MV-4-11 (cell line): Measurements from ENCODE around the gene KCNK3.

Experiments
- DNase-seq: peaks from one replicate; lab custom pipeline; 2025; lab: John Stamatoyannopoulos, UW

KCNK3 gene

GRCh38 chr2:26666671-26667070 is 25.9 kb upstream of the KCNK3 start:
- no peak for DNase-seq

- DNase-seq: no peak
Measured at GRCh38 chr2:26668041-26668440, 24.5 kb upstream of the KCNK3 start.

GRCh38 chr2:26668856-26669750 is 23.4 kb upstream of the KCNK3 start:
- DNase-seq: no peak

GRCh38 chr2:26670171-26670570 is 22.4 kb upstream of the KCNK3 start:
- no peak for DNase-seq

GRCh38 chr2:26670931-26671460 is 21.5 kb upstream of the KCNK3 start:
- no peak for DNase-seq

GRCh38 chr2:26671691-26672090 is 20.8 kb upstream of the KCNK3 start:
- DNase-seq: no peak

GRCh38 chr2:26672112-26672817 is 20.3 kb upstream of the KCNK3 start:
- DNase-seq: no peak

- DNase-seq: no peak
Measured at GRCh38 chr2:26672818-26673393, 19.6 kb upstream of the KCNK3 start.

GRCh38 chr2:26674002-26674751 is 18.3 kb upstream of the KCNK3 start:
- DNase-seq: no peak

GRCh38 chr2:26674771-26675170 is 17.8 kb upstream of the KCNK3 start:
- DNase-seq: no peak

- no peak for DNase-seq
Measured at GRCh38 chr2:26675651-26676255, 16.8 kb upstream of the KCNK3 start.

- no peak for DNase-seq
Measured at GRCh38 chr2:26678035-26678434, 14.5 kb upstream of the KCNK3 start.

- no peak for DNase-seq
Measured at GRCh38 chr2:26679867-26680266, 12.7 kb upstream of the KCNK3 start.

- no peak for DNase-seq
Measured at GRCh38 chr2:26681656-26682055, 10.9 kb upstream of the KCNK3 start.

GRCh38 chr2:26682155-26682554 is 10.4 kb upstream of the KCNK3 start:
- DNase-seq: no peak

GRCh38 chr2:26683583-26683982 is 8.9 kb upstream of the KCNK3 start:
- DNase-seq: no peak

GRCh38 chr2:26685341-26685740 is 7.2 kb upstream of the KCNK3 start:
- no peak for DNase-seq

GRCh38 chr2:26685989-26686839 is 6.3 kb upstream of the KCNK3 start:
- DNase-seq: no peak

- DNase-seq: no peak
Measured at GRCh38 chr2:26687328-26687727, 5.2 kb upstream of the KCNK3 start.

GRCh38 chr2:26687801-26688200 is 4.7 kb upstream of the KCNK3 start:
- no peak for DNase-seq

GRCh38 chr2:26691161-26691560 is 1.4 kb upstream of the KCNK3 start:
- no peak for DNase-seq
